ENCODE measurements around the gene MRAP2. TPM values are rescaled to one million over a fixed set of nuclear protein-coding genes. Genes with fewer than 3 reads are reported as not detected.
A peak's percentile ranks its signal among the peaks of the same experiment; 100 is the strongest.

Gene MRAP2, protein sequence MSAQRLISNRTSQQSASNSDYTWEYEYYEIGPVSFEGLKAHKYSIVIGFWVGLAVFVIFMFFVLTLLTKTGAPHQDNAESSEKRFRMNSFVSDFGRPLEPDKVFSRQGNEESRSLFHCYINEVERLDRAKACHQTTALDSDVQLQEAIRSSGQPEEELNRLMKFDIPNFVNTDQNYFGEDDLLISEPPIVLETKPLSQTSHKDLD
- total RNA-seq, result not detected

DNA sequence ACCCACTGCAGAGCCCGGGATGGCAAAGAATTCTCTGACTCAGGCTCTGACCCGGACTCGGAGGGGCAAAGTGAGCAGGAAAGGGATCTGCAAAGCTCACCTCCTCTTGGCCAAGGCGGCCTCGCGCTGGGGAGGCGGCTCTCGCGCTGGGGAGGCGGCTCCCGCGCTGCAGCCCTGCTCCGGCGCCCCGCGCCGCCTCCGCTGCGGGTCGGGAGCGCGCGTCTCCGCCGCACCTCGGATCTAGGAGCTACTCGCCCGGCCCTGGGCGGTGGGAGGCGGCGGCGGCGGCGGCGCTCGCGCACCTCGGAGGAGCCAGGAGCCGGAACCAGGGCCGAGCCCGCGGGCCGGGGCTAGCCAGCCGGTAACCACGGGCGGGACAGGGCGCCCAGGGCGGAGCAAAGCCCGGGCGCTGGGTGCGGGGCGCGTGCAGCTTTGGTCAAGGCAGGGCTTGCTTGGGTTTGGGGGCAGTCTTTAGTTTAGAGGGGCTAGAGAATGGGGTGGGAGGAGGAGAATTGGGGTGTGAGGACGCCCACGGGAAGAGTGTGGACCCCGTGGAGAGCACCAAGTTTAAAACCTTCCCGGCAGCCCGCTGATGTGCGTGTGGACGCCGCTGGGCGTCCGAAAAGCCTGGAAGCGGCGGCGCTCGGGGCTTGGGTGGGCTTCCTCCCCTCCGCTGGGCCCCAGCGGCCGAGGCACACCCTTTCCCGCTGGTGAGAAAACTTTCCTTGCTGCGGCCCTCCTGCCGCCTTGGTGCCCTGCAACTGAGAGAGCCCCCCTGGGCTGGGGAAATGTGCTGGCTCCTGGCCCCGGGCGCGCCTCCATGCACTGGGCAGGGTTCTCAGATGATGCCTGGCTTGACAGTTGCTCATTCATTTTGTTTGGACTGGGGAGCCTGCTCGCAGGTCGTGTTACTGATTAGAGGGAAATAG lies at the start of gene MRAP2:
TSS of gene MRAP2 (plus strand) at position 250 of the 929 bp plus-strand sequence. CDS start 21,547 bp downstream, outside the sequence.
- H3K4me3 Mint-ChIP-seq, result no peak within 1 kb of the TSS
- no peaks in the 10 kb centered on the region for H3K9me3 Mint-ChIP-seq
- H3K36me3 Mint-ChIP-seq (ENCODE audit: insufficient read depth), result no peaks in the 10 kb centered on the region
- H3K4me1 Mint-ChIP-seq (ENCODE audit: low read depth), result peaks cover 4% of the 10 kb centered on the region
- no peak for DNase-seq
- H3K27me3 Mint-ChIP-seq (ENCODE audit: low read depth), result peaks cover 27% of the 10 kb centered on the region
- ATAC-seq, result peak; percentile 54 to 70

DNA sequence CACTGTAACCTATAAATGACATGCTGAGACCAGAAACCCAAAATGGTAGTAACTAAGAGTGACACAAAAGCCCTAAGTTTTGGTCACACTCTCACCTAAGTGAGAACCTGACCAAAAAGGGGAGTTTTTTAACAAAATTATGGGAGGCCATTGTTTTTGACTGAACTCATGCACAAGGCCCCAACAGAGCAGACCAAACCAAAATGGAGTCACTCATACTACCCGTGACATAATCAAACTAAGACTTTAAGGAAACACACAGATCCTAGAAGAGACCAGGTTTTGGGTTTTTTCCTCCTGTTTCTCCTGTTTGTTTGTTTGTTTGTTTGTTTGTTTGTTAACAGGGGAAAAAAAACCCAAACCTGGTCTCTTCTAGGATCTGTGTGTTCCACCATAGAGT lies 49.2 kb upstream of the MRAP2 start:
- Mint-ChIP-seq H3K4me3 (no peak overlapping the region), H3K27me3 (ENCODE audit: low read depth) (no peaks in the 10 kb centered on the region), H3K36me3 (ENCODE audit: insufficient read depth) (peaks cover 17% of the 10 kb centered on the region), H3K4me1 (ENCODE audit: low read depth) (no peaks in the 10 kb centered on the region), H3K9me3 (peaks cover 3% of the 10 kb centered on the region)
- DNase-seq (no peak), ATAC-seq (no peak)

DNA sequence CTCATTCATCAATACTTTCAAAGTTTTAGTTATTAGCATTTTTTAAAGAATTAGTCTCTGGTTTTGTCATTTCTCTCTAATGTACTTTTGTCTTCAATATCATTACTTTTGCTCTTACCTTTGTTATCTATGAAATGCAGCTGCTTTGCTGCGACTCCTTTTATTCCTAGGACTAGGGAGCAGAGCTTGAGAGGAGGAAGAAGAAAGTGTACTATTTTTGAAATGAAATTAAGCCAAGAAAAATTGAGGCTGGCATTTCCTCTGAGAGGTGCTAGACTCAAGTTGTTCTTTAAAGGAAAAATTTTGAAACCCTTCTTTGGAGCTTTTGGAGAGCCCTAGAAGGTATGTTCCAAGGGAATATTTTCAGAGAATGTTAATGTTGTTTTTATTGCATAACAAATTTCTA lies 48.3 kb upstream of the MRAP2 start:
- no peaks in the 10 kb centered on the region for H3K27me3 Mint-ChIP-seq (ENCODE audit: low read depth)
- H3K36me3 Mint-ChIP-seq (ENCODE audit: insufficient read depth), result peaks cover 17% of the 10 kb centered on the region
- ATAC-seq, result no peak
- no peak overlapping the region for H3K4me3 Mint-ChIP-seq
- no peaks in the 10 kb centered on the region for H3K9me3 Mint-ChIP-seq
- no peaks in the 10 kb centered on the region for H3K4me1 Mint-ChIP-seq (ENCODE audit: low read depth)
- DNase-seq, result no peak

DNA sequence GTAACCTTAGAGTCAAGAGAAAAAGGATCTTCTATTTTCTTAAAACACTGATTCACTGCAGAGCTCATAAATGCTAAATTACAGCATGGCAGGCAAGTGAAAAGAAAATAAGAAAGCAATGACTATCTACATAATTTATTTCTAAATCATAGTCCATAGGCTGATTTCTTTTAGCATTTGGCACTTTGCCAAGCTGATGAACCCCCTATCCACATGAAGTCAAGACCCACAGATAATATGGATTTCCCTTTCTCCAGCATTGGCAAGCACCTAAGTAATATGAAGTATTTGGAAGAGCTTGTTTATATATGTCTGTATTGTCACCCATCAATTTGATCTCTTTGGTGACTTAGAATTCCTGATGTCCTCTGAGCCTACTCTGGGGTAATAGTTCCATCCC lies 47.9 kb upstream of the MRAP2 start:
- H3K4me1 Mint-ChIP-seq (ENCODE audit: low read depth), result no peaks in the 10 kb centered on the region

DNA sequence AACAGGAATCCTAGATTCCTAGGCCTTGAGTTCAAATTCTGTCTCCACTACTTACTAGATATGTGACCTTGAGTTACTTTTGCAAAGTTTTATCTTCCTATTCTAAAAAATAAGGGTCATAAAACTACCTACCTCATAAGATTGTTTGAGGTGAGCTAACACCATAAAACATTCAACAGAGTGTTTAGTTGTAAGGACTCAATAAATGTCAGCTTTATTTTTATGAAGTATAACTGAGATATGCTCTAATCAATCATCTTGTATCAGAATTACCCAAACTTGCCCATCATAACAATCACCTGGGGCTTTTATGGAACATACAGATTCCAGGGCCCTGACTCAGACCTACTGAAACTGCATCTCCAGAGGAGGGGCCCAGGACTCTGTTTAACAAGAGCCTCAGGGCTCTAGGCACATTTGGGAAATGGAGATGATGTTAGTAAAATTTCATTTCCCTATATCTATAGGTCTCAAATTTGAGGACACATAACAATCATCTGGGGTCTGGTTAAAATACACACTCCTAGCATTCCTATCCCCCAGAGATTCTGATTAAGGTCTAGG lies 35.5 kb upstream of the MRAP2 start:
- ATAC-seq (no peak), DNase-seq (no peak)
- Mint-ChIP-seq H3K27me3 (ENCODE audit: low read depth) (peaks cover 2% of the 10 kb centered on the region), H3K4me3 (no peak overlapping the region), H3K9me3 (peaks cover 20% of the 10 kb centered on the region), H3K36me3 (ENCODE audit: insufficient read depth) (peaks cover 7% of the 10 kb centered on the region), H3K4me1 (ENCODE audit: low read depth) (no peaks in the 10 kb centered on the region)

More for the DNA sequence above, 47.9 kb upstream of the MRAP2 start:
- H3K27me3 Mint-ChIP-seq (ENCODE audit: low read depth), result no peaks in the 10 kb centered on the region
- ATAC-seq (no peak), DNase-seq (no peak)
- no peak overlapping the region for H3K4me3 Mint-ChIP-seq
- H3K36me3 Mint-ChIP-seq (ENCODE audit: insufficient read depth), result peaks cover 17% of the 10 kb centered on the region
- no peaks in the 10 kb centered on the region for H3K9me3 Mint-ChIP-seq

DNA sequence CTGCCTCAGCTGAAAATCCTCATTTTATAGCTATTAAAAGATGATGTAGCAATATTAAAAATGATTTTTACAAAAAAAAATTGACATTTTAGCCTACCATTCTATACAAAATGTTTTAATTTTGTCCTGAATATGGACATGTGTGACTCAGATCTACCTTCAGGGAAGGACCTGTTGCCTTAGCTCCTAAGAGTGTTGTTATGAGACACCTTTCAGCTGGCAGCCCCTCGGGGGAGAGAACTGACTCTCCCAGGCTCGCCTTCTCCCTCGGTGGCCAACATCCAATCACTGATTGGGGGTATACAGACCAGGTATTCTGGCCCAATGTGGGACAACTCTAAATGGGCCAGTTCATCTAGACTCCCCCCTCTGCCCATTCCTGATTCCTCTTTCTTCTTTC lies 32.5 kb upstream of the MRAP2 start:
- DNase-seq (no peak), ATAC-seq (no peak)
- Mint-ChIP-seq H3K36me3 (ENCODE audit: insufficient read depth) (no peaks in the 10 kb centered on the region), H3K27me3 (ENCODE audit: low read depth) (peaks cover 3% of the 10 kb centered on the region), H3K4me3 (no peak overlapping the region), H3K9me3 (peaks cover 8% of the 10 kb centered on the region), H3K4me1 (ENCODE audit: low read depth) (no peaks in the 10 kb centered on the region)

DNA sequence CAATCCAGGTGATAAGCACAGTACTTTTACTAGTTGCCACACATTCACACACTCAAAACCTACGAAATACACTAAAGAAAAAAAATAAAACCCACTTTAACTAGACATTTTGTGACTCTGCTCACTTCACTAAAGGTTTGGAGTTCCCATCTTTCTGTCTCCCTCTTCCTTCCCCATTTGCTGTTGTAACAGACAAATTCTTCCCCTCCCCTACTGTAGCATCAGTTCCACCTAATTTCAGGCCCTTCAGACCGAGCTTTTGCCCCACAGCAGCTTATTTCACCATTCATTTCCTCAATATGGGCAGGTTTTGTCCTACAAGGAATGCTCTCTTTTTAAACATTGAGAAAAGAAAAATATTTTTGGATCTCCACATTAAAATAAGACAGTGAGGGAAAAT lies 31.3 kb upstream of the MRAP2 start:
- DNase-seq, result no peak
- no peak overlapping the region for H3K4me3 Mint-ChIP-seq
- no peaks in the 10 kb centered on the region for H3K36me3 Mint-ChIP-seq (ENCODE audit: insufficient read depth)
- H3K27me3 Mint-ChIP-seq (ENCODE audit: low read depth), result peaks cover 7% of the 10 kb centered on the region
- H3K4me1 Mint-ChIP-seq (ENCODE audit: low read depth), result no peaks in the 10 kb centered on the region
- H3K9me3 Mint-ChIP-seq, result peaks cover 1% of the 10 kb centered on the region
- no peak for ATAC-seq

DNA sequence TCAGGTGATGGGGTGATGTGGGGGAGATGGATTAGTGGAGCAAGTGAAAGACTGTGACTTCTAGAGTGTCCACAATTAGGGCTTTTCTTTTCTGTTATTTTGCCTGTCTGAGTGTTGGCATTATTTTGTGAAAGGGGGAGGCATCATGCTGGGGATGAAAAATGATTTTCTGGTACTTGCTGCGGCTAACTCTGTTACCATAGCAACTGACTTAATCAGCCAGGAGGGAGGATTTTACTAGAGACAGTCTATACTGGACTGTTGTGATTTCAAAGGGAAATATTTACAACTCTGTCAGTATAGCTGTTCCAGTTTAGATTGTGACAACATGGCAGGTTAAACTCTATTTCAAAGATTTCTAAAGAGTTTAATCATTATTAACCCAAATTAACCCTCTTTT lies 30.4 kb upstream of the MRAP2 start:
- Mint-ChIP-seq H3K27me3 (ENCODE audit: low read depth) (peaks cover 9% of the 10 kb centered on the region), H3K4me3 (no peak overlapping the region), H3K36me3 (ENCODE audit: insufficient read depth) (no peaks in the 10 kb centered on the region), H3K4me1 (ENCODE audit: low read depth) (no peaks in the 10 kb centered on the region), H3K9me3 (no peaks in the 10 kb centered on the region)
- DNase-seq (no peak), ATAC-seq (no peak)

DNA sequence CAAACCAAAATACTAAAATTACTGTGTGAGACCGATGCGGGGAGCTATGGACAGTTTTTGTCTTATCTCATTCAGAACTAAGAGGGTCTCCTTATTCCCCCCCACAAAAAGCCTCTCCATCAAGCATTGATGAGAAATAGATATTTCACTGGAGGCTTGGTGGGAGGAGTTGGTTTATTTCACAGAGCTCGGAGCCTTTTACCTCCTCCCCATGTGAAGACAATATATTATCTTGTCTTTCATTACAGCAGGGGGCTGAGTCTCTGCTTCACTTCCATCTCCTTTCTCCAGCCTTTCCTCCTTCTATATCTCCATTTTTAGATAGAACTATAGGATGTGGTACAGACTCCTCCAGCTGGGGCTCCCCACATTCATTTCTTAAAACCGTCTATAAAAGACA lies 29.9 kb upstream of the MRAP2 start:
- ATAC-seq (no peak), DNase-seq (no peak)
- Mint-ChIP-seq H3K4me3 (no peak overlapping the region), H3K9me3 (no peaks in the 10 kb centered on the region), H3K27me3 (ENCODE audit: low read depth) (peaks cover 10% of the 10 kb centered on the region), H3K36me3 (ENCODE audit: insufficient read depth) (no peaks in the 10 kb centered on the region), H3K4me1 (ENCODE audit: low read depth) (no peaks in the 10 kb centered on the region)

DNA sequence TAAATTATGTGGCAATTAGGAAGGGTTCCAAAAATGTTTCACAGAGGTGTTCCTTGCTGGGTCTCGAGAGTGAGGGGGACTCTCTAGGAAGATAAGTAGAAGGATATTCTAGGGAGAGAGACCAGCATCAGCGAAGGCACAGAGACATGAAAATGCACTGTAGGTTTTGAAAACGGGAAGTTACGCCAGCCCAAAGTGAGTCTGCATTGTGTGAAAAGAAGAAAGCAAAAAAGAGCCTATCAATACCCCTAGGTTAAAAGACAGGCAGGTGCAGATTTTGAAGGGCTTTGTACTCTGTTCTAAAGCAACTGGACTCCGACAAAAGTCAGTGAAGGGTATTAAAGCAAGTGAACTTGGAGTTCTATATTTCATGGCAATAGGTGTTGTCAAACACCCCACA lies 25.7 kb upstream of the MRAP2 start:
- Mint-ChIP-seq H3K4me3 (no peak overlapping the region), H3K36me3 (ENCODE audit: insufficient read depth) (no peaks in the 10 kb centered on the region), H3K9me3 (no peaks in the 10 kb centered on the region), H3K4me1 (ENCODE audit: low read depth) (no peaks in the 10 kb centered on the region), H3K27me3 (ENCODE audit: low read depth) (peaks cover 10% of the 10 kb centered on the region)
- no peak for DNase-seq
- no peak for ATAC-seq

DNA sequence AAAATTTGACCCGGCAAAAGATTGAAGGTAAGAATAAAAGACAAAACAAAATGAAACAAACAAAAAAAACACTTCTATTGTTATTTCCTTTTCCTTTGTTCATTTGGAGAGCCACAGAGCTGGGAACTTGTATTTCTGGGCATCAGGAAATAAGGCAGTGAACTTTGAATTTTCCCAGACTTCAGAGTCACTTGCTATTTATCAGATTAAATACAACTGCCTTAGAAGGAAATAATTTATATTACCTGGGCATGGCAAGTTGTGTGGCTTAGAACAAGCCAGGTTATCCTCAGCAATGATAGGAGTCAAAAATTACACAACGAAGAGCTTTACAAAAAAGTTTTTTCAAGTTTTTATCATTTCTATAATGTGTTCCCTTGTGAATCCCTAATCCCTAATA lies 20.2 kb upstream of the MRAP2 start:
- Mint-ChIP-seq H3K4me1 (ENCODE audit: low read depth) (no peaks in the 10 kb centered on the region), H3K9me3 (no peaks in the 10 kb centered on the region), H3K4me3 (no peak overlapping the region), H3K36me3 (ENCODE audit: insufficient read depth) (no peaks in the 10 kb centered on the region), H3K27me3 (ENCODE audit: low read depth) (peaks cover 2% of the 10 kb centered on the region)
- ATAC-seq (no peak), DNase-seq (no peak)

DNA sequence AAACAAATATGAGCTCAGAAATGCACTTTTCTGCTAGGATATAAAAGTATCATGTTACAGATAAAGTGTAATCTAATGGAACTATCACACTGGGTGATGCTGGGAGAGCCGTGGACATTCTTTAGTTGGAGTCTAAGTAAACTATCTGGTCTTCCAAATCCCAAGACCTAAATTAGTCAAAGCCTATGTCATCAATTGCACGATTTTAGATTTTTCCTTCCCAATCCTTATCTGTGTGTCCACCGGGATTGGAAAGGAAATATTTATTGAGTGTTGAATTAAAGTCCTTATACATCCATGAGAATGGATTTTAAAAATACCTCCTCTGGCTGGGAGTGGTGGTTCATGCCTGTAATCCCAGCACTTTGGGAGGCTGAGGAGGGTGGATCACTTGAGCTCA lies 19.6 kb upstream of the MRAP2 start:
- DNase-seq (no peak), ATAC-seq (no peak)
- Mint-ChIP-seq H3K4me1 (ENCODE audit: low read depth) (no peaks in the 10 kb centered on the region), H3K9me3 (no peaks in the 10 kb centered on the region), H3K27me3 (ENCODE audit: low read depth) (peaks cover 5% of the 10 kb centered on the region), H3K4me3 (no peak overlapping the region), H3K36me3 (ENCODE audit: insufficient read depth) (no peaks in the 10 kb centered on the region)

DNA sequence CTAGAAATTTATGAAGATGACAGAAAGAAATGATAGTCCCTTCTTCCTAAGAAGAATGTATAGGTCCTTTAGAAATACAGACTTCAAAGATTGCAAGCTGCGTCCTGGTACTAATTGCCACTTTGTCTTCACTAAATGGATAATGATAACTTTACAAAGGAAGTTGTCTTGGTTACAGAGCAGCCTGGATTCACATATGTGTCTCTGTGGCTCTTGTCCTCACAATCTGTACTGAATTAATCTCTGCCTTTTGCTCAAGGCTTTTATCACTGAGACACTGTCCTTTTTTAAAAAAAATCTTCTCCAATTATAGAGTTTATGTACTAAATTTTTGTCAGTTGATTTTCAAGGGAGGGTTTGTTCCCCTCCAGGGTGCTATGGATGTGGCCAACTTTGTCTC lies 17.5 kb upstream of the MRAP2 start:
- Mint-ChIP-seq H3K4me3 (no peak overlapping the region), H3K9me3 (no peaks in the 10 kb centered on the region), H3K27me3 (ENCODE audit: low read depth) (peaks cover 7% of the 10 kb centered on the region), H3K4me1 (ENCODE audit: low read depth) (no peaks in the 10 kb centered on the region), H3K36me3 (ENCODE audit: insufficient read depth) (no peaks in the 10 kb centered on the region)
- ATAC-seq (no peak), DNase-seq (no peak)

DNA sequence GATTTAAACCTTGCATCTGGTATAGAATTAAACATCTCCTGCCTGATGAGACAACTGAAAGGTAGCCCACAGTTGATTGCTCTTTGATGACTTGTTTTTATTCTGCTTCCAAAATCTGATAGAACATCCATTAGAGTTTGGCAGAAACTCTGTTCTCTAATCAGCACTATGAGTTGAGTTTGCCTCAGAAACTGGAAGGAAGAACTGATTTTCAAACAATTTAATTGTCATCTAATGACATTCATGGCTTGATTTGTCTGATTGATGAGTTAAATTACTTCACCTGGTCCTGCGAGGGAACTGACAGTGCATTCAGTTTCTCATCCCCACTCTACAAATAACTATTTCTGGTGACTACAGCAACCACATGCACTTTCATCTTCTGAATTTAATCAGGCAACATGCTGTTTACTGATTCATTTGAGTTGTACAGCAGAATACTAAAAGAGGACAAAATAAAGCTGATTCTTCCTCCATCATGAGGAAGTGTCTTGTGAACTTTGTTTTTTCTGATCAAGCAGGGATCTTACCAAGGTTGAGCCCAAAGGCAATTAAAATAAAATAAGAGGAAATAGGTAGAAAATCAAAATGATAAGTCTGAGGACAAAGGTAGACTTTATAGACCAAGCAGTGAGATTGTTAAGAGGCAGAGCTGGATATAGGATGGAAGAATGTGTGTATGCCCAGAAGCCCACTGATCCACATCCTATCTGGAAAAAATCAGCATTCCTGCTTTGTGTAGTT lies 15.7 kb upstream of the MRAP2 start:
- ATAC-seq, result no peak
- no peaks in the 10 kb centered on the region for H3K36me3 Mint-ChIP-seq (ENCODE audit: insufficient read depth)
- no peaks in the 10 kb centered on the region for H3K9me3 Mint-ChIP-seq
- DNase-seq, result no peak
- no peak overlapping the region for H3K4me3 Mint-ChIP-seq
- no peaks in the 10 kb centered on the region for H3K4me1 Mint-ChIP-seq (ENCODE audit: low read depth)
- peaks cover 8% of the 10 kb centered on the region for H3K27me3 Mint-ChIP-seq (ENCODE audit: low read depth)
